Measurements from ENCODE around the gene PSMB7. TPM values are rescaled to one million over a fixed set of nuclear protein-coding genes. Genes with fewer than 3 reads are reported as not detected.

Gene PSMB7
- total and polyA plus RNA-seq, 2 donors (not counting 1 experiment from before 2014, with no cell fraction given): 206 to 290 TPM

GRCh38 chr9:124373851-124374250, 41.4 kb downstream of the PSMB7 start:
- H3K27ac ChIP-seq (ENCODE audit: insufficient read depth, low read length): no peak overlapping the region
- no peak overlapping the region for H2AFZ ChIP-seq (ENCODE audit: low read length)
- no peak for TF ChIP-seq CTCF (conservative IDR thresholded peaks at IDR 0.05 in 1 of 2, IDR thresholded peaks at IDR 0.05 in 1 of 2; ENCODE audit: low read depth in 1 of 2, low read length in 2 of 2)
- no peak for TF ChIP-seq EZH2 (IDR thresholded peaks at IDR 0.05; ENCODE audit: low read length, missing control alignments)
- H3K9ac ChIP-seq (ENCODE audit: insufficient read depth, low read length): no peak overlapping the region
- no peaks in the 10 kb centered on the region for H3K27me3 ChIP-seq (ENCODE audit: control insufficient read depth, insufficient read depth, low read length)
- no peak for DNase-seq (ENCODE audit: low read depth in 2 of 2)
- no peak overlapping the region for H3K4me3 ChIP-seq (replicated peaks in 1 of 4; ENCODE audit: control extremely low read depth in 1 of 4, insufficient read depth in 1 of 4, low read depth in 3 of 4, low read length in 4 of 4)
- H3K4me2 ChIP-seq (ENCODE audit: extremely low read depth, insufficient read depth, low read length): no peak overlapping the region
- H3K36me3 ChIP-seq (ENCODE audit: control insufficient read depth, insufficient read depth, low read length): no peaks in the 10 kb centered on the region
- H4K20me1 ChIP-seq (ENCODE audit: control insufficient read depth, extremely low read depth, insufficient read depth, low read length): no peaks in the 10 kb centered on the region
- no peaks in the 10 kb centered on the region for H3K9me3 ChIP-seq (ENCODE audit: control insufficient read depth, insufficient read depth, low read depth, low read length)
- H3K79me2 ChIP-seq (ENCODE audit: control insufficient read depth, insufficient read depth, low read length): peaks cover 67% of the 10 kb centered on the region
- no peaks in the 10 kb centered on the region for H3K4me1 ChIP-seq (ENCODE audit: control insufficient read depth, extremely low read depth, insufficient read depth, low read length)

GRCh38 chr9:124373386-124373785, 41.9 kb downstream of the PSMB7 start:
- Histone ChIP-seq H3K27me3 (ENCODE audit: control insufficient read depth, insufficient read depth, low read length) (no peaks in the 10 kb centered on the region), H3K27ac (ENCODE audit: insufficient read depth, low read length) (no peak overlapping the region), H4K20me1 (ENCODE audit: control insufficient read depth, extremely low read depth, insufficient read depth, low read length) (no peaks in the 10 kb centered on the region), H3K4me3 (replicated peaks in 1 of 4; ENCODE audit: control extremely low read depth in 1 of 4, insufficient read depth in 1 of 4, low read depth in 3 of 4, low read length in 4 of 4) (no peak overlapping the region), H3K4me2 (ENCODE audit: extremely low read depth, insufficient read depth, low read length) (no peak overlapping the region), H3K4me1 (ENCODE audit: control insufficient read depth, extremely low read depth, insufficient read depth, low read length) (no peaks in the 10 kb centered on the region), H3K9ac (ENCODE audit: insufficient read depth, low read length) (no peak overlapping the region), H3K79me2 (ENCODE audit: control insufficient read depth, insufficient read depth, low read length) (peaks cover 69% of the 10 kb centered on the region), H3K9me3 (ENCODE audit: control insufficient read depth, insufficient read depth, low read depth, low read length) (no peaks in the 10 kb centered on the region), H2AFZ (ENCODE audit: low read length) (no peak overlapping the region), H3K36me3 (ENCODE audit: control insufficient read depth, insufficient read depth, low read length) (no peaks in the 10 kb centered on the region)
- TF ChIP-seq CTCF (conservative IDR thresholded peaks at IDR 0.05 in 1 of 2, IDR thresholded peaks at IDR 0.05 in 1 of 2; ENCODE audit: low read depth in 1 of 2, low read length in 2 of 2) (no peak), EZH2 (IDR thresholded peaks at IDR 0.05; ENCODE audit: low read length, missing control alignments) (no peak)
- DNase-seq (ENCODE audit: low read depth in 2 of 2): no peak

GRCh38 chr9:124372038-124372437, 43.2 kb downstream of the PSMB7 start:
- TF ChIP-seq CTCF (conservative IDR thresholded peaks at IDR 0.05 in 1 of 2, IDR thresholded peaks at IDR 0.05 in 1 of 2; ENCODE audit: low read depth in 1 of 2, low read length in 2 of 2): no peak
- no peak for TF ChIP-seq EZH2 (IDR thresholded peaks at IDR 0.05; ENCODE audit: low read length, missing control alignments)
- H4K20me1 ChIP-seq (ENCODE audit: control insufficient read depth, extremely low read depth, insufficient read depth, low read length): no peaks in the 10 kb centered on the region
- no peak overlapping the region for H2AFZ ChIP-seq (ENCODE audit: low read length)
- no peaks in the 10 kb centered on the region for H3K36me3 ChIP-seq (ENCODE audit: control insufficient read depth, insufficient read depth, low read length)
- H3K79me2 ChIP-seq (ENCODE audit: control insufficient read depth, insufficient read depth, low read length): peaks cover 73% of the 10 kb centered on the region
- H3K27ac ChIP-seq (ENCODE audit: insufficient read depth, low read length): no peak overlapping the region
- no peaks in the 10 kb centered on the region for H3K9me3 ChIP-seq (ENCODE audit: control insufficient read depth, insufficient read depth, low read depth, low read length)
- H3K4me3 ChIP-seq (replicated peaks in 1 of 4; ENCODE audit: control extremely low read depth in 1 of 4, insufficient read depth in 1 of 4, low read depth in 3 of 4, low read length in 4 of 4): no peak overlapping the region
- no peak overlapping the region for H3K4me2 ChIP-seq (ENCODE audit: extremely low read depth, insufficient read depth, low read length)
- DNase-seq (ENCODE audit: low read depth in 2 of 2): peak in 1 of 2 donors; percentile 56
- no peaks in the 10 kb centered on the region for H3K27me3 ChIP-seq (ENCODE audit: control insufficient read depth, insufficient read depth, low read length)
- H3K4me1 ChIP-seq (ENCODE audit: control insufficient read depth, extremely low read depth, insufficient read depth, low read length): peaks cover under 1% of the 10 kb centered on the region
- H3K9ac ChIP-seq (ENCODE audit: insufficient read depth, low read length): no peak overlapping the region
